Measurements from ENCODE around the gene ZNF335. TPM values are rescaled to one million over a fixed set of nuclear protein-coding genes. Genes with fewer than 3 reads are reported as not detected.

Gene ZNF335
- total and polyA plus RNA-seq, 2 of the 8 experiments (the other 6 are each of a cell fraction or from before 2014, with no cell fraction given): 12.4 to 14.6 TPM

DNA sequence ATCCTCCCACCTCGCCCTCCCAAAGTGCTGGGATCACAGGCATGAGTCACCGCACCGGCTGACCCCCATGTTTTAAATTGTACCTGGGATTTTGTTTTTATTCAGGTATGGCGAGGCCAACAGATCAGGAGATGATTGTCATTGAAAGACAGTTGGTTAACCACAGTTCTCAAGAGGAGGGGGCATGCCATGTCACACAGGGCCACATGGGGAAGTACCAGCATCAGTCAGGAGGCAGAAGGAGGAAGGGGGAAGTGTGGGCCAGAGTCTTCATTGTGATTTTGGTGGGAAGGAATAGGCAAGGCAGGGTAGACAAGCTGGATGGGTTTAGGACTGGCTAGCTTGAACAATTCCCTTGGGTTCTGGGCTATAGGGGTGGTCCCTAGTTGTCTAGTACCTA, 26.8 kb upstream of the ZNF335 start (continued):
- TF ChIP-seq, protein P1, sequence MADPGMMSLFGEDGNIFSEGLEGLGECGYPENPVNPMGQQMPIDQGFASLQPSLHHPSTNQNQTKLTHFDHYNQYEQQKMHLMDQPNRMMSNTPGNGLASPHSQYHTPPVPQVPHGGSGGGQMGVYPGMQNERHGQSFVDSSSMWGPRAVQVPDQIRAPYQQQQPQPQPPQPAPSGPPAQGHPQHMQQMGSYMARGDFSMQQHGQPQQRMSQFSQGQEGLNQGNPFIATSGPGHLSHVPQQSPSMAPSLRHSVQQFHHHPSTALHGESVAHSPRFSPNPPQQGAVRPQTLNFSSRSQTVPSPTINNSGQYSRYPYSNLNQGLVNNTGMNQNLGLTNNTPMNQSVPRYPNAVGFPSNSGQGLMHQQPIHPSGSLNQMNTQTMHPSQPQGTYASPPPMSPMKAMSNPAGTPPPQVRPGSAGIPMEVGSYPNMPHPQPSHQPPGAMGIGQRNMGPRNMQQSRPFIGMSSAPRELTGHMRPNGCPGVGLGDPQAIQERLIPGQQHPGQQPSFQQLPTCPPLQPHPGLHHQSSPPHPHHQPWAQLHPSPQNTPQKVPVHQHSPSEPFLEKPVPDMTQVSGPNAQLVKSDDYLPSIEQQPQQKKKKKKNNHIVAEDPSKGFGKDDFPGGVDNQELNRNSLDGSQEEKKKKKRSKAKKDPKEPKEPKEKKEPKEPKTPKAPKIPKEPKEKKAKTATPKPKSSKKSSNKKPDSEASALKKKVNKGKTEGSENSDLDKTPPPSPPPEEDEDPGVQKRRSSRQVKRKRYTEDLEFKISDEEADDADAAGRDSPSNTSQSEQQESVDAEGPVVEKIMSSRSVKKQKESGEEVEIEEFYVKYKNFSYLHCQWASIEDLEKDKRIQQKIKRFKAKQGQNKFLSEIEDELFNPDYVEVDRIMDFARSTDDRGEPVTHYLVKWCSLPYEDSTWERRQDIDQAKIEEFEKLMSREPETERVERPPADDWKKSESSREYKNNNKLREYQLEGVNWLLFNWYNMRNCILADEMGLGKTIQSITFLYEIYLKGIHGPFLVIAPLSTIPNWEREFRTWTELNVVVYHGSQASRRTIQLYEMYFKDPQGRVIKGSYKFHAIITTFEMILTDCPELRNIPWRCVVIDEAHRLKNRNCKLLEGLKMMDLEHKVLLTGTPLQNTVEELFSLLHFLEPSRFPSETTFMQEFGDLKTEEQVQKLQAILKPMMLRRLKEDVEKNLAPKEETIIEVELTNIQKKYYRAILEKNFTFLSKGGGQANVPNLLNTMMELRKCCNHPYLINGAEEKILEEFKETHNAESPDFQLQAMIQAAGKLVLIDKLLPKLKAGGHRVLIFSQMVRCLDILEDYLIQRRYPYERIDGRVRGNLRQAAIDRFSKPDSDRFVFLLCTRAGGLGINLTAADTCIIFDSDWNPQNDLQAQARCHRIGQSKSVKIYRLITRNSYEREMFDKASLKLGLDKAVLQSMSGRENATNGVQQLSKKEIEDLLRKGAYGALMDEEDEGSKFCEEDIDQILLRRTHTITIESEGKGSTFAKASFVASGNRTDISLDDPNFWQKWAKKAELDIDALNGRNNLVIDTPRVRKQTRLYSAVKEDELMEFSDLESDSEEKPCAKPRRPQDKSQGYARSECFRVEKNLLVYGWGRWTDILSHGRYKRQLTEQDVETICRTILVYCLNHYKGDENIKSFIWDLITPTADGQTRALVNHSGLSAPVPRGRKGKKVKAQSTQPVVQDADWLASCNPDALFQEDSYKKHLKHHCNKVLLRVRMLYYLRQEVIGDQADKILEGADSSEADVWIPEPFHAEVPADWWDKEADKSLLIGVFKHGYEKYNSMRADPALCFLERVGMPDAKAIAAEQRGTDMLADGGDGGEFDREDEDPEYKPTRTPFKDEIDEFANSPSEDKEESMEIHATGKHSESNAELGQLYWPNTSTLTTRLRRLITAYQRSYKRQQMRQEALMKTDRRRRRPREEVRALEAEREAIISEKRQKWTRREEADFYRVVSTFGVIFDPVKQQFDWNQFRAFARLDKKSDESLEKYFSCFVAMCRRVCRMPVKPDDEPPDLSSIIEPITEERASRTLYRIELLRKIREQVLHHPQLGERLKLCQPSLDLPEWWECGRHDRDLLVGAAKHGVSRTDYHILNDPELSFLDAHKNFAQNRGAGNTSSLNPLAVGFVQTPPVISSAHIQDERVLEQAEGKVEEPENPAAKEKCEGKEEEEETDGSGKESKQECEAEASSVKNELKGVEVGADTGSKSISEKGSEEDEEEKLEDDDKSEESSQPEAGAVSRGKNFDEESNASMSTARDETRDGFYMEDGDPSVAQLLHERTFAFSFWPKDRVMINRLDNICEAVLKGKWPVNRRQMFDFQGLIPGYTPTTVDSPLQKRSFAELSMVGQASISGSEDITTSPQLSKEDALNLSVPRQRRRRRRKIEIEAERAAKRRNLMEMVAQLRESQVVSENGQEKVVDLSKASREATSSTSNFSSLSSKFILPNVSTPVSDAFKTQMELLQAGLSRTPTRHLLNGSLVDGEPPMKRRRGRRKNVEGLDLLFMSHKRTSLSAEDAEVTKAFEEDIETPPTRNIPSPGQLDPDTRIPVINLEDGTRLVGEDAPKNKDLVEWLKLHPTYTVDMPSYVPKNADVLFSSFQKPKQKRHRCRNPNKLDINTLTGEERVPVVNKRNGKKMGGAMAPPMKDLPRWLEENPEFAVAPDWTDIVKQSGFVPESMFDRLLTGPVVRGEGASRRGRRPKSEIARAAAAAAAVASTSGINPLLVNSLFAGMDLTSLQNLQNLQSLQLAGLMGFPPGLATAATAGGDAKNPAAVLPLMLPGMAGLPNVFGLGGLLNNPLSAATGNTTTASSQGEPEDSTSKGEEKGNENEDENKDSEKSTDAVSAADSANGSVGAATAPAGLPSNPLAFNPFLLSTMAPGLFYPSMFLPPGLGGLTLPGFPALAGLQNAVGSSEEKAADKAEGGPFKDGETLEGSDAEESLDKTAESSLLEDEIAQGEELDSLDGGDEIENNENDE (IDR thresholded peaks at IDR 0.05; ENCODE audit: insufficient replicate concordance, low read length): no peak
- TF ChIP-seq, protein P2, sequence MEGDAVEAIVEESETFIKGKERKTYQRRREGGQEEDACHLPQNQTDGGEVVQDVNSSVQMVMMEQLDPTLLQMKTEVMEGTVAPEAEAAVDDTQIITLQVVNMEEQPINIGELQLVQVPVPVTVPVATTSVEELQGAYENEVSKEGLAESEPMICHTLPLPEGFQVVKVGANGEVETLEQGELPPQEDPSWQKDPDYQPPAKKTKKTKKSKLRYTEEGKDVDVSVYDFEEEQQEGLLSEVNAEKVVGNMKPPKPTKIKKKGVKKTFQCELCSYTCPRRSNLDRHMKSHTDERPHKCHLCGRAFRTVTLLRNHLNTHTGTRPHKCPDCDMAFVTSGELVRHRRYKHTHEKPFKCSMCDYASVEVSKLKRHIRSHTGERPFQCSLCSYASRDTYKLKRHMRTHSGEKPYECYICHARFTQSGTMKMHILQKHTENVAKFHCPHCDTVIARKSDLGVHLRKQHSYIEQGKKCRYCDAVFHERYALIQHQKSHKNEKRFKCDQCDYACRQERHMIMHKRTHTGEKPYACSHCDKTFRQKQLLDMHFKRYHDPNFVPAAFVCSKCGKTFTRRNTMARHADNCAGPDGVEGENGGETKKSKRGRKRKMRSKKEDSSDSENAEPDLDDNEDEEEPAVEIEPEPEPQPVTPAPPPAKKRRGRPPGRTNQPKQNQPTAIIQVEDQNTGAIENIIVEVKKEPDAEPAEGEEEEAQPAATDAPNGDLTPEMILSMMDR (IDR thresholded peaks at IDR 0.05; ENCODE audit: control extremely low read depth in 1 of 3, insufficient read depth in 1 of 3, low read depth in 1 of 3, low read length in 3 of 3): no peak
- TF ChIP-seq POU5F1 (IDR thresholded peaks at IDR 0.05; ENCODE audit: low read depth, low read length): no peak
- no peak for TF ChIP-seq SIN3A (conservative IDR thresholded peaks at IDR 0.05 in 1 of 2, IDR thresholded peaks at IDR 0.05 in 1 of 2; ENCODE audit: low read depth in 1 of 2, low read length in 2 of 2)
- no peak for TF ChIP-seq SIX5 (IDR thresholded peaks at IDR 0.05; ENCODE audit: low read depth, low read length)
- no peak for TF ChIP-seq SAP30 (IDR thresholded peaks at IDR 0.05; ENCODE audit: insufficient read depth, insufficient replicate concordance, low read length)
- TF ChIP-seq KDM4A (IDR thresholded peaks at IDR 0.05; ENCODE audit: low read depth, low read length, severe bottlenecking): no peak
- no peak for TF ChIP-seq ZNF274 (IDR thresholded peaks at IDR 0.05; ENCODE audit: borderline replicate concordance, extremely low read depth, low read length)
- TF ChIP-seq TBP (IDR thresholded peaks at IDR 0.05; ENCODE audit: low read depth, low read length): no peak

Data from H1 (cell line).